Measurements from ENCODE around the gene AMT. TPM values are rescaled to one million over a fixed set of nuclear protein-coding genes. Genes with fewer than 3 reads are reported as not detected.

AMT gene
- total and polyA plus RNA-seq, 2 experiments from 2014 or later, result 32.8 to 35.6 TPM

DNA sequence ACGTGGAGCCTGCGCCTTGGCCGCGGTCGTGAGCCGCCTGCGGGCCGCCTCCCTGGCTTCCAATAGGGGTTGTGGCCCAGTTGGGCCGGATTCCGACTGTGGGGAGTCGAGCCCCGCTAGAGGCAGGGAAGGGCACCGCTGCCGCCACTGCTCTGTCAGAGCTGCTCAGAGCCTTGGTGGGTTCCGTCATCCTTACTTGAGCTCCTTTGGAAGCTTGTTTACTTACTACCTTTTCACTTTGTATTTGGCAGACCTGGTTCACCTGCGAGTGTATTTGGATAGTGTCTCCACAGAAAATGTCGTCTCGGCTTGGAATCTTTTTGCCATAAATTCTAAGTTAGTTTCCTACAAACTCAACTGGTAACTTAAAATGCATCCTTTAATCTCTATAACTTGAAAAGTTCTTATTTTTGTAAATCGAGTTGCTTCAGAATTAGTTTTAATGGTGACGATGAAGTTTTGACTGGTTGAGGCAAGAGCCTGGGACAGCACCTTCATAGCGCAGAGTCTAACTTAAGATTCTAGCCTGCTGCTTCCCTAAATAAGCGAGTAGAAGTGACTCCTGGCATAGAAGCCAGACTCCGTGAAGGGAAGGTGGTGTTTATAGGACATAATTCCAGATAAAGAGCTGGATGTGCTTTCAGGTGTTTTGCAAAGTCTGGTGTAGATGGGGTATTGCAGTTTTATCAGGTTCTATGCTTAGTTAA lies 48.6 kb upstream of the AMT start (continued):
- no peak for TF ChIP-seq ZNF462 (CRISPR knock-in tag; IDR thresholded peaks at IDR 0.05)

- peak within 1 kb of the TSS; percentile 83 for H3K4me2 ChIP-seq
- H3K36me3 Mint-ChIP-seq (ENCODE audit: low read depth), result peaks cover 29% of the 10 kb centered on the region
- peak within 1 kb of the TSS; percentile 70 for H3K4me3 ChIP-seq
- H3K4me1 ChIP-seq (ENCODE audit: insufficient read depth), result peaks cover 25% of the 10 kb centered on the region
- H3K27ac ChIP-seq (ENCODE audit: low read depth), result peak within 1 kb of the TSS; percentile 99
- peak within 1 kb of the TSS; percentile 93 for H3K4me3 Mint-ChIP-seq
- DNase-seq (ENCODE audit: low spot score), result peak; percentile 97
- no peaks in the 10 kb centered on the region for H3K9me2 ChIP-seq (ENCODE audit: insufficient read depth)
- H3K9me3 Mint-ChIP-seq, result no peaks in the 10 kb centered on the region
- H4K20me1 ChIP-seq (replicated peaks; ENCODE audit: insufficient read depth), result peaks cover 7% of the 10 kb centered on the region
- peak; percentile 83 for ATAC-seq
- TF ChIP-seq EZH2 (IDR thresholded peaks at IDR 0.05; ENCODE audit: low read depth, unreplicated experiment) (no peak), ZNF331 (CRISPR knock-in tag; IDR thresholded peaks at IDR 0.05; ENCODE audit: low read depth) (no peak), POLR2AphosphoS5 (IDR thresholded peaks at IDR 0.05; ENCODE audit: low read depth) (peak; percentile 69), ZNF462 (CRISPR knock-in tag; IDR thresholded peaks at IDR 0.05) (no peak), CREB1 (CRISPR knock-in tag; IDR thresholded peaks at IDR 0.05; ENCODE audit: low read depth) (peak; percentile 7; the same call in 1 of the 2 replicates)
- H3K27me3 ChIP-seq (ENCODE audit: insufficient read depth), result no peaks in the 10 kb centered on the region
- H3K27ac Mint-ChIP-seq, result peak within 1 kb of the TSS; percentile 99
- 0 out of 2 replicates have a peak within 1 kb of the TSS, but pooled peaks have one; percentile 9 for H2AFZ ChIP-seq
- H3K27me3 Mint-ChIP-seq (ENCODE audit: insufficient read depth, low read depth, poor library complexity), result peaks cover 22% of the 10 kb centered on the region
- H3F3A ChIP-seq (replicated peaks; ENCODE audit: low read depth), result peaks cover 14% of the 10 kb centered on the region
- H3K4me1 Mint-ChIP-seq, result peaks cover 24% of the 10 kb centered on the region
- peaks cover 46% of the 10 kb centered on the region for H3K79me2 ChIP-seq (replicated peaks; ENCODE audit: insufficient read depth)
- no peaks in the 10 kb centered on the region for H3K36me3 ChIP-seq (ENCODE audit: insufficient read depth)
These were observed 47.9 kb upstream of the AMT start, which contains the start of gene DAG1 for GRCh38 chr3:49469936-49470713. Gene DAG1, plus strand, starts transcription at chr3:49470267. Its CDS starts 40,268 bp downstream, at chr3:49510535.

Data from GM23338 (cell line).